Bronchial smooth muscle cell (primary cell): ENCODE data around the gene PPL. TPM values are rescaled to one million over a fixed set of nuclear protein-coding genes. Genes with fewer than 3 reads are reported as not detected.

Experiments used
- total RNA-seq: library from RNA; depleted of rRNA; stranded (reverse); fragments of >200 nt; gene quantifications from 2 replicates; pipeline ENCODE4 v1.2.1, GENCODE V29; 2014

PPL gene
- total RNA-seq, result 33.4 and 46.3 TPM in 2 replicates

DNA sequence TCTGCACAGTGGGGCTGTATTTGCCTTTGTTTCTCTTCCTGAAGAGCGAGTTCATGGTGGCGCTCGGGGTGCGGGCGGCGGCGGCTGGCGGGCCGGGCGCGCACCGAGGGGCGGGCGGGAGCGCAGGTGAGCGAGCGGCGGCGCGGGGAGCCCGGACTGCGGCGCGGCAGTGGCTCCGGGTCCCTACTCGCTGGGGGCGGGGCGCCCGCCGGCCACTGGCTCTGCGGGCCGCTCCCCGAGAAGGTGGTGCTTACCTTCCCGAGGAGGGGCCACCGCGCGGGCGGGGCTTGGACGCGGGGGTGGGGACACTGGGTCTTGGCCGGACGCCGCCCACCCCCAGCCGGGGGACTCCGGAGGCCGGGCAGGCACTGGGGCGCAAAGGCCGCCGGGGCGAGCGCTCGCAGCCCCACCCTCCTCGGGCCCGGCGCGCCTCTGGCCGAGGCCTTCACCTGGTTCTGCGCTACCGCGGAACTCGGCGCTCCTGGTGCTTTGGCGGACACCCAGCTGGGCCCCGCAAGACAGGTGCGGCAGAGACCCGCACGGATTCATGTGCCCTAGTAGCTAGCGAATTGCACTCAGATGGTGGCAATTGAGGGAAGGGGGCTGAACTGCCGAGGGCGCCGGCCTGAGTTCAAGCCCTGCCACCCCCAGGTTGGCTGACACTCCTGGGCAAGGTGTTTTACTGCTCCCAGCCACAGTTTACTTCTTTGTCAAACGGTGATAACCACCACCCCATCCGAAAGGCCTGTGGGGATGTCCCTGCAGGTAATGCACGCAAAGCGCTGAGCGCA, at the start of gene PPL:
Gene PPL (minus strand): TSS at position 158 of the 791 bp plus-strand sequence. CDS start 103 bp downstream, at position 55.

GRCh38 chr16:4957720-4958509, 21.0 kb upstream of the PPL start, which contains the start of gene SEC14L5:
Gene SEC14L5 (plus strand): TSS chr16:4958330. CDS start chr16:4959324, 994 bp downstream.

DNA sequence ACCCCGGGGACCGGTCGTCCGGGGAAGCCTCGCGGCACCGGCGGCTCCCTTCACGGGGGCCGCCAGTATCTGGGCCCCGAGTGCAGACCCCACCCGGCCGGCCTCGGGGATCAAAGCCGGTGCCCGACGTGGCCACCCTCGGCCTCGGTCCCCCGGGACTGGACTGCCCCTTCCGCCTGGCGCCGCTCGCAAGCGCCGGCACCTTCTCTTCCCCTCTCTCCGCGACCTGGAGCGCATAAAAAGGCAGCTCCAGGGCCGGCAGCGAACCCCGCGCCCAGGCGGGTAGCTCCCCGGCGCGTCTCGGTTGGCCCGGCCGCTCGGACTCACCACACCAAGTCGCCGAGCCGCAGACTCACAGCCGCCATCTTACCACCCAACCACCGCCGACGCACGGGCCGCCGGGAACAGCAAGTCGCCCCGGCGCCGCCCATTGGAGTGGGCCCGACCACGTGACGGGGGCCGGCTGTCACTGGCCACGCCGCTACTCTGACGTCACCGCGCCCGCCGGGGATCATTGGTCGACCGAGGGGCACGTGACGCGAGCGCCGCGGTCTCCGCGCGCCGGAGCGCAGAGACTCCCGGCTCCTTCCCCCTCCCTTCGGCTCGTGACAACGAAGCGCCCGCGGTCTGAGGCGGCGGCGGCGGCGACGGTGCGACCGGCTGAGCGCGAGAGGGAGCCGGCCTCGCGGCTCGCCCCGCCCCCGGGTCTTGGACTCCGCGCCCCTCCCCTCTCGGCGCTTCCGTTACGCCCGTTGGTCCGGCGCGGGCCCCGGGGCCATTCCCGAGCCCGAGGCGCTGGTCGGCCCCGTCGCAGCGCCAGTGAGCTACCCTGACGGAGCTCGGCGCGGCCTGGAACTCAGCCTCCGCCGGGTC, 89.8 kb downstream of the PPL start, which contains the start of the genes GLYR1 and UBN1:
Gene GLYR1 (minus strand): TSS at position 388 of the 873 bp plus-strand sequence. CDS start 23 bp downstream, at position 365.
Gene UBN1 (plus strand): TSS at position 581 of the 873 bp plus-strand sequence. CDS start 5,437 bp downstream, outside the sequence.

Other genes with a start within 250 kb of the PPL start
- gene NUDT16L1, start 243.6 kb downstream of the PPL start, total RNA-seq, result 22.7 and 23.6 TPM in 2 replicates
- 19.4 and 29.6 TPM in 2 replicates for gene ANKS3, start 202.9 kb downstream of the PPL start, total RNA-seq
- 0.63 and 0.94 TPM in 2 replicates for gene DNAAF8, start 202.6 kb downstream of the PPL start, total RNA-seq
- gene ZNF500, start 170.0 kb downstream of the PPL start, total RNA-seq, result 4.7 and 5.2 TPM in 2 replicates
- not detected in 2 replicates for gene SEPTIN12, start 148.8 kb downstream of the PPL start, total RNA-seq
- gene SMIM22, start 141.8 kb downstream of the PPL start, total RNA-seq, result not detected in 2 replicates
- gene ROGDI, start 134.5 kb downstream of the PPL start, total RNA-seq, result 14.9 and 18.3 TPM in 2 replicates
- 31.2 and 33.7 TPM in 2 replicates for gene GLYR1, start 89.9 kb downstream of the PPL start, total RNA-seq
- gene UBN1, start 89.7 kb downstream of the PPL start, total RNA-seq, result 12.8 and 15.2 TPM in 2 replicates
- 0.32 and 0.94 TPM in 2 replicates for gene SEC14L5, start 21.2 kb upstream of the PPL start, total RNA-seq
- 13.2 and 21.5 TPM in 2 replicates for gene NAGPA, start 96.8 kb upstream of the PPL start, total RNA-seq
- gene C16orf89, start 128.8 kb upstream of the PPL start, total RNA-seq, result 2.5 TPM in 1 of 2 replicates, not detected in the other
- 30.1 and 32.0 TPM in 2 replicates for gene ALG1, start 134.7 kb upstream of the PPL start, total RNA-seq
- 4.3 and 7.9 TPM in 2 replicates for gene EEF2KMT, start 160.6 kb upstream of the PPL start, total RNA-seq